ENCODE data around the gene ATN1.

DNA sequence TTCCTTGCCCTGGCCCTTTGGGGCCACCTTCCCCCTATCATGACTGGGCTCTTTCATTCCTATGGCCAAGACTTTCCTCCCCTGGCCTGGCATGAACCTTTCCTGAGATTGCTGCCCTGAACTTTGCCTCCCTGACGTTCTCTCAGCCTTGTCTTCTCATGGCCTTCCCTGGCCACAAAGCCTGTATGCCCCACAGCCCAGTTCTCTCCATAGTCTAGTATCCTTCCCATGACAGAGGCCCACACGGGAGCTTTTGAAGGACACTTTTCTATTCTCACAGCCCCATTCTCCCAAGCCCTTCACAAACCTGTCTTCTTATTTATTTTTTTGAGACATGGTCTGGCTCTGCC lies 11.4 kb downstream of the ATN1 start:
- TF ChIP-seq, protein P1, sequence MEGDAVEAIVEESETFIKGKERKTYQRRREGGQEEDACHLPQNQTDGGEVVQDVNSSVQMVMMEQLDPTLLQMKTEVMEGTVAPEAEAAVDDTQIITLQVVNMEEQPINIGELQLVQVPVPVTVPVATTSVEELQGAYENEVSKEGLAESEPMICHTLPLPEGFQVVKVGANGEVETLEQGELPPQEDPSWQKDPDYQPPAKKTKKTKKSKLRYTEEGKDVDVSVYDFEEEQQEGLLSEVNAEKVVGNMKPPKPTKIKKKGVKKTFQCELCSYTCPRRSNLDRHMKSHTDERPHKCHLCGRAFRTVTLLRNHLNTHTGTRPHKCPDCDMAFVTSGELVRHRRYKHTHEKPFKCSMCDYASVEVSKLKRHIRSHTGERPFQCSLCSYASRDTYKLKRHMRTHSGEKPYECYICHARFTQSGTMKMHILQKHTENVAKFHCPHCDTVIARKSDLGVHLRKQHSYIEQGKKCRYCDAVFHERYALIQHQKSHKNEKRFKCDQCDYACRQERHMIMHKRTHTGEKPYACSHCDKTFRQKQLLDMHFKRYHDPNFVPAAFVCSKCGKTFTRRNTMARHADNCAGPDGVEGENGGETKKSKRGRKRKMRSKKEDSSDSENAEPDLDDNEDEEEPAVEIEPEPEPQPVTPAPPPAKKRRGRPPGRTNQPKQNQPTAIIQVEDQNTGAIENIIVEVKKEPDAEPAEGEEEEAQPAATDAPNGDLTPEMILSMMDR (IDR thresholded peaks at IDR 0.05), result no peak
- TF ChIP-seq, protein P2, sequence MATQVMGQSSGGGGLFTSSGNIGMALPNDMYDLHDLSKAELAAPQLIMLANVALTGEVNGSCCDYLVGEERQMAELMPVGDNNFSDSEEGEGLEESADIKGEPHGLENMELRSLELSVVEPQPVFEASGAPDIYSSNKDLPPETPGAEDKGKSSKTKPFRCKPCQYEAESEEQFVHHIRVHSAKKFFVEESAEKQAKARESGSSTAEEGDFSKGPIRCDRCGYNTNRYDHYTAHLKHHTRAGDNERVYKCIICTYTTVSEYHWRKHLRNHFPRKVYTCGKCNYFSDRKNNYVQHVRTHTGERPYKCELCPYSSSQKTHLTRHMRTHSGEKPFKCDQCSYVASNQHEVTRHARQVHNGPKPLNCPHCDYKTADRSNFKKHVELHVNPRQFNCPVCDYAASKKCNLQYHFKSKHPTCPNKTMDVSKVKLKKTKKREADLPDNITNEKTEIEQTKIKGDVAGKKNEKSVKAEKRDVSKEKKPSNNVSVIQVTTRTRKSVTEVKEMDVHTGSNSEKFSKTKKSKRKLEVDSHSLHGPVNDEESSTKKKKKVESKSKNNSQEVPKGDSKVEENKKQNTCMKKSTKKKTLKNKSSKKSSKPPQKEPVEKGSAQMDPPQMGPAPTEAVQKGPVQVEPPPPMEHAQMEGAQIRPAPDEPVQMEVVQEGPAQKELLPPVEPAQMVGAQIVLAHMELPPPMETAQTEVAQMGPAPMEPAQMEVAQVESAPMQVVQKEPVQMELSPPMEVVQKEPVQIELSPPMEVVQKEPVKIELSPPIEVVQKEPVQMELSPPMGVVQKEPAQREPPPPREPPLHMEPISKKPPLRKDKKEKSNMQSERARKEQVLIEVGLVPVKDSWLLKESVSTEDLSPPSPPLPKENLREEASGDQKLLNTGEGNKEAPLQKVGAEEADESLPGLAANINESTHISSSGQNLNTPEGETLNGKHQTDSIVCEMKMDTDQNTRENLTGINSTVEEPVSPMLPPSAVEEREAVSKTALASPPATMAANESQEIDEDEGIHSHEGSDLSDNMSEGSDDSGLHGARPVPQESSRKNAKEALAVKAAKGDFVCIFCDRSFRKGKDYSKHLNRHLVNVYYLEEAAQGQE (IDR thresholded peaks at IDR 0.05; ENCODE audit: insufficient read depth in 1 of 2, low read depth in 2 of 2, low read length in 1 of 2), result no peak
- peak; percentile 7; the same call in 1 of the 2 replicates for TF ChIP-seq POLR2AphosphoS5 (IDR thresholded peaks at IDR 0.05; ENCODE audit: low read depth, low read length)

All from Panc1 (cell line).